Gastroesophageal sphincter (tissue), 4 donors: Measurements from ENCODE around the gene CDH23. TPM values are rescaled to one million over a fixed set of nuclear protein-coding genes. Genes with fewer than 3 reads are reported as not detected.

Experiments used
- ATAC-seq: fragments of 150-250 bp; one replicate; pipeline ENCODE4 v1.9.1; 2016; ENCODE audit warnings: mild to moderate bottlenecking, moderate library complexity
- H3K27ac ChIP-seq, 4 donors: fragments of 200-600 bp; sonication (generic) in 3 of 4; 1 replicate in 3 of 4; 2 replicates in 1 of 4; pipeline ENCODE4 v1.5.1; 2016 to 2019
- H3K27me3 ChIP-seq: fragments of 200-600 bp; sonication (generic); one replicate; pipeline ENCODE4 v1.5.1; 2019
- H3K36me3 ChIP-seq, 2 donors: fragments of 200-600 bp; sonication (generic); one replicate each; pipeline ENCODE4 v1.5.1; 2019; ENCODE audit warnings: control low read depth in 1 of 2
- H3K4me1 ChIP-seq, 3 donors: fragments of 200-600 bp; sonication (generic); 1 replicate in 2 of 3; 2 replicates in 1 of 3; pipeline ENCODE4 v1.5.1; 2016 to 2019; ENCODE audit warnings: control low read depth in 2 of 3
- H3K4me3 ChIP-seq, 2 donors: fragments of 200-600 bp; sonication (generic); one replicate each; pipeline ENCODE4 v1.5.1; 2019; ENCODE audit warnings: mild to moderate bottlenecking in 1 of 2, moderate library complexity in 1 of 2
- H3K9me3 ChIP-seq, 3 donors: fragments of 200-600 bp; sonication (generic); one replicate each; pipeline ENCODE4 v1.5.1; 2017 to 2019; ENCODE audit warnings: control low read depth in 2 of 3
- EP300 ChIP-seq: sonication (generic); formaldehyde crosslinking; IDR thresholded peaks from one replicate; pipeline ENCODE4 v1.6.1; 2017; ENCODE audit warnings: antibody characterized with exemption, mild to moderate bottlenecking
- POLR2A ChIP-seq, 2 donors: fragments of 450-650 bp; IDR thresholded peaks; one replicate each; pipeline ENCODE4 v1.6.1; 2017; ENCODE audit warnings: antibody characterized with exemption in 2 of 2, mild to moderate bottlenecking in 2 of 2, moderate library complexity in 1 of 2
- POLR2AphosphoS5 ChIP-seq: sonication (generic); formaldehyde crosslinking; IDR thresholded peaks from one replicate; pipeline ENCODE4 v1.6.1; 2017; ENCODE audit warnings: antibody characterized with exemption
- WGBS, 2 donors: methylation state at CpG; one replicate each; pipeline ENCODE4 v1.1.5; 2018; ENCODE audit warnings: low coverage in 1 of 2; 5-methylcytosine and 5-hydroxymethylcytosine counted together
- total RNA-seq, 4 donors: library from RNA; depleted of rRNA; stranded (reverse); fragments of >200 nt; gene quantifications; one replicate each; pipeline ENCODE4 v1.1.0, GENCODE V29; 2016
- TF ChIP-seq, protein P1 (sequence below), 4 experiments: fragments of 200-600 bp in 2 of 4; fragments of 450-650 bp in 2 of 4; sonication (generic) in 1 of 4; IDR thresholded peaks; one replicate each; pipeline ENCODE4 v1.5.1; 2017 to 2019; ENCODE audit warnings: antibody characterized with exemption in 4 of 4, mild to moderate bottlenecking in 2 of 4, moderate library complexity in 2 of 4

Gene CDH23
- total RNA-seq, 4 donors from 2014 or later = 5.1 to 33.5 (median 16.2) TPM

DNA sequence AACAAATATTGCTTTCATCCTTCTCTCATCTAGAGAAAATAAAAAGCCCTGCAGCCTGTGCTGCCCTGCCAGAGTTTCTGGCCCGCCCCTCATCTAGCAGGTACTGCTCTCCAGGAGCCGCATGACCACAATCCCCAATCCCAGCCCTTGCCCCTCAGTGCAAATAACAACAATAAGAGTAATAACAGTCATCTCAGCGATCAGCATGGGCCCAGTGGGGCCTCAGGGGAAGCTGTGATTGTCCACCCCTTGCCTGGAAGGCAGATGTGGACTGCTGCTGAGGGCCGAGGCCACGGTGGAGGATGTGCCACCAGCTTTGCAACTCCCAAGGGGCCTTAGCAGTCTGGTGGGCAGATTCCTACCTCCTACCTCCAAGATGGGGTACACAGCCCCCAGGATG, 106.1 kb downstream of the CDH23 start:
- TF ChIP-seq POLR2A (IDR thresholded peaks at IDR 0.05) = no peak
- TF ChIP-seq, protein P1, sequence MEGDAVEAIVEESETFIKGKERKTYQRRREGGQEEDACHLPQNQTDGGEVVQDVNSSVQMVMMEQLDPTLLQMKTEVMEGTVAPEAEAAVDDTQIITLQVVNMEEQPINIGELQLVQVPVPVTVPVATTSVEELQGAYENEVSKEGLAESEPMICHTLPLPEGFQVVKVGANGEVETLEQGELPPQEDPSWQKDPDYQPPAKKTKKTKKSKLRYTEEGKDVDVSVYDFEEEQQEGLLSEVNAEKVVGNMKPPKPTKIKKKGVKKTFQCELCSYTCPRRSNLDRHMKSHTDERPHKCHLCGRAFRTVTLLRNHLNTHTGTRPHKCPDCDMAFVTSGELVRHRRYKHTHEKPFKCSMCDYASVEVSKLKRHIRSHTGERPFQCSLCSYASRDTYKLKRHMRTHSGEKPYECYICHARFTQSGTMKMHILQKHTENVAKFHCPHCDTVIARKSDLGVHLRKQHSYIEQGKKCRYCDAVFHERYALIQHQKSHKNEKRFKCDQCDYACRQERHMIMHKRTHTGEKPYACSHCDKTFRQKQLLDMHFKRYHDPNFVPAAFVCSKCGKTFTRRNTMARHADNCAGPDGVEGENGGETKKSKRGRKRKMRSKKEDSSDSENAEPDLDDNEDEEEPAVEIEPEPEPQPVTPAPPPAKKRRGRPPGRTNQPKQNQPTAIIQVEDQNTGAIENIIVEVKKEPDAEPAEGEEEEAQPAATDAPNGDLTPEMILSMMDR (IDR thresholded peaks at IDR 0.05) = no peak
- TF ChIP-seq EP300 = no peak
- no peak for TF ChIP-seq POLR2AphosphoS5
- 89% methylated on average over 3 of the region's 5 CpGs; no CpG with 5 or more reads in 1 of the 2 donors for WGBS, 2 donors
- H3K4me1 ChIP-seq = peaks cover 0 to 3% (median 0%) of the 10 kb centered on the region in 3 donors
- no peak overlapping the region for H3K4me3 ChIP-seq
- no peaks in the 10 kb centered on the region for H3K9me3 ChIP-seq
- no peak overlapping the region for H3K27ac ChIP-seq
- no peaks in the 10 kb centered on the region for H3K27me3 ChIP-seq
- ATAC-seq = no peak
- no peaks in the 10 kb centered on the region for H3K36me3 ChIP-seq

DNA sequence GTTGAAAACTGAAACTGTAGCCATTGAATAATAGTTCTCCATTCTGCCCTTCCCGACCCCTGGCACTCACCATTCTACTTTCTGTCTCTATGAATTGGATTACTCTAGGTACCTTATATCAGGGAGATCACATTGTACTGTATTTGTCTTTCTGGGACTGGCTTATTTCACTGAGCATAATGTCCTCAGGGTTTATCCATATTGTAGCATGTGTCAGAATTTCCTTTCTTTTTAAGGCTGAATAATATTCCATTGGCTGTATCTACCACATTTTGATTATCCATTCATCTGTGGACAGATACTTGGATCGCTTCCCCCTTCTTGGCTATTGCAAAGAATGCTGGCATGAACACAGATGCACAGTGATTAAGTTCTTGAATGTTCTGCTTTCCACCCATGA, 107.4 kb downstream of the CDH23 start:
- TF ChIP-seq, protein P1 (IDR thresholded peaks at IDR 0.05) = no peak
- TF ChIP-seq POLR2A (IDR thresholded peaks at IDR 0.05) = no peak
- no peak for TF ChIP-seq POLR2AphosphoS5
- TF ChIP-seq EP300 = no peak
- H3K9me3 ChIP-seq = no peaks in the 10 kb centered on the region
- peaks cover 0 to 3% (median 0%) of the 10 kb centered on the region in 3 donors for H3K4me1 ChIP-seq
- 79 to 100% methylated on average over 1 of the region's 2 CpGs for WGBS, 2 donors
- no peak overlapping the region for H3K27ac ChIP-seq
- no peaks in the 10 kb centered on the region for H3K36me3 ChIP-seq
- no peak overlapping the region for H3K4me3 ChIP-seq
- no peaks in the 10 kb centered on the region for H3K27me3 ChIP-seq
- no peak for ATAC-seq

DNA sequence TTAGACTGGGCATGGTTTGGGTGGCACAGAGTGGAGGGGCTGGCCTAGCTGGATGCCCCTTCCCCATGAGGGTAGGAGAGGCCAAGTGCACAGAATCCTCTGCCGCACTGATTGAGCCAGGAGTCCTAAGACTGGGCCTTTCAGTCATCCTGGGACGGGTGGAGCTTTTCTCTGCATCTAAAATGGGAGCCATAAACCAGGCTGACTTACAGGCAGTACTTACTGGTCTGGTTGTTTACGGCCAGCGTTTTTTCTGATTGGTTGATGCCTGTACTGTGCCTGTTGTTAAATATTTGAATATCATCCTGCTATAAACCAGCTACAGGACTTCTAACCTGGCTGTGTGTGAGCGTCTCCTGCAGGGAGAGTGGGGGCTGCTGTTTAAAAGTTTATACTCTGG, 107.8 kb downstream of the CDH23 start:
- no peak for TF ChIP-seq EP300
- TF ChIP-seq, protein P1 (IDR thresholded peaks at IDR 0.05) = no peak
- TF ChIP-seq POLR2A (IDR thresholded peaks at IDR 0.05) = no peak
- TF ChIP-seq POLR2AphosphoS5 = no peak
- ATAC-seq = no peak
- H3K36me3 ChIP-seq = no peaks in the 10 kb centered on the region
- no peak overlapping the region for H3K27ac ChIP-seq
- no peaks in the 10 kb centered on the region for H3K27me3 ChIP-seq
- H3K4me3 ChIP-seq = no peak overlapping the region
- 67 to 80% methylated on average over 2 to 4 of the region's 5 CpGs for WGBS, 2 donors
- H3K4me1 ChIP-seq = peaks cover 0 to 3% (median 0%) of the 10 kb centered on the region in 3 donors
- no peaks in the 10 kb centered on the region for H3K9me3 ChIP-seq

DNA sequence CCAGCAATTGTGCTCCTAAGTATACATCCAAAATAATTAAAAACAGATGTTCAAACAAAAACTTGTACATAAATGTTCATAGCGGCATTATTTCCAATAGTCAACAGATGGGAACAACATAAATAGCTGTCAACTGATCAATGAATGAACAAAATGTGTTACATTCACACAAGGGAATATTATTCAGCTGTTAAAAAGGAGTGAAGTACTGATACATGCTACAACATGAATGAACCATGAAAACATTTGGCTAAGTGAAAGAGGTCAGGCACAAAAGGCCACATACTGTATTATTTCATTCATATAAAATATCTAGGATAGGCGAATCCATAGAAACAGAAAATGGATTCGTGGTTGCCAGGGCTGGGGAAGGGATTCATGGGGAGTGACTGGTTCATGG, 109.1 kb downstream of the CDH23 start:
- Histone ChIP-seq H3K4me3 (no peak overlapping the region), H3K4me1 (peaks cover 0 to 3% (median 0%) of the 10 kb centered on the region in 3 donors), H3K9me3 (no peaks in the 10 kb centered on the region), H3K27me3 (no peaks in the 10 kb centered on the region), H3K36me3 (no peaks in the 10 kb centered on the region), H3K27ac (no peak overlapping the region)
- TF ChIP-seq, protein P1 (IDR thresholded peaks at IDR 0.05) = no peak
- no peak for TF ChIP-seq POLR2A (IDR thresholded peaks at IDR 0.05)
- TF ChIP-seq EP300 = no peak
- TF ChIP-seq POLR2AphosphoS5 = no peak
- 91 to 96% methylated on average over 3 of the region's 3 CpGs for WGBS, 2 donors
- ATAC-seq = no peak

DNA sequence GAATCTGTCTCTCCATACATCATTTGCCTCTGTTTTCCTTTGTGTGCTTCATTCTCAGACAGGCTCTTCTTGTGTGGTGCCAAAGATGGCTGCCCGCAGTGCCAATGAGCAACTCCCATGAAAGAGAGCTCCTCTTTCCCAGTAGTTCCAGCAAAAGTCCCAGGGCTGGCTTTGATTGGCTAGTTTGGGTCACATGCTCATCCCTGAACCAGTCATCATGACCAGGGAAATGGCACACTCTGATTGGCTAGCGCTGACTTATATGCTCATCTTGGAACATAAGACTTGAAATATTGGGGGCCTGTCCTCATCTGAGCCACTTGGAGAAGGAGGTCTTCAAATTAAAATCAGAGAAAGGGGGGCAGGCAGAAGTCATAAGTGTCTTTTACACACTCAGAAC, 112.7 kb downstream of the CDH23 start:
- Histone ChIP-seq H3K36me3 (no peaks in the 10 kb centered on the region), H3K27me3 (no peaks in the 10 kb centered on the region), H3K9me3 (no peaks in the 10 kb centered on the region), H3K4me3 (no peak overlapping the region), H3K27ac (no peak overlapping the region), H3K4me1 (peaks cover 0 to 3% (median 0%) of the 10 kb centered on the region in 3 donors)
- WGBS, 2 donors = no CpG with 5 or more reads among the region's 2 CpGs
- TF ChIP-seq POLR2AphosphoS5 = no peak
- TF ChIP-seq, protein P1 (IDR thresholded peaks at IDR 0.05) = no peak
- no peak for TF ChIP-seq POLR2A (IDR thresholded peaks at IDR 0.05)
- TF ChIP-seq EP300 = no peak
- no peak for ATAC-seq
